Measurements from ENCODE around the gene USP10.

DNA sequence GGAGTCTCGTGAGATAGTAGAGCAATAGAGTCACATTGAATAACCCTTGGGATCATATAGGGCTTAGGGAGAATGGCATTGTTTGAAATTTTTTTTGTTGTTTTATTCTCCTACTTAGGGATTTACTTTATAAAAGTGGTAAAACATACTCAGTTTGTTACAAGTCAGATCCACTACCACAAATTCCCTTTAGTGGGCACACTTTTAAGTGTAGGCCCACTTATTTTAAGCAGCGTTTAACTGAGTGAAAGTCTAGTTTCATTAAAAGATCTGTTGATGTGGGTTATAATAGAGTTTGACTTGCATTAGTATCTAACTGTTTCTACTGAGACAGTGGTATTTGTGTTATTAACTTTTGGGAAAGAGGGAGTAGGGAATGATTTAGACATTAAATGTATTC, 49.3 kb downstream of the USP10 start:
- TF ChIP-seq POLR2AphosphoS5 (IDR thresholded peaks at IDR 0.05) (no peak), POLR2A (IDR thresholded peaks at IDR 0.05) (no peak), EP300 (IDR thresholded peaks at IDR 0.05) (no peak)
- TF ChIP-seq, protein P1, sequence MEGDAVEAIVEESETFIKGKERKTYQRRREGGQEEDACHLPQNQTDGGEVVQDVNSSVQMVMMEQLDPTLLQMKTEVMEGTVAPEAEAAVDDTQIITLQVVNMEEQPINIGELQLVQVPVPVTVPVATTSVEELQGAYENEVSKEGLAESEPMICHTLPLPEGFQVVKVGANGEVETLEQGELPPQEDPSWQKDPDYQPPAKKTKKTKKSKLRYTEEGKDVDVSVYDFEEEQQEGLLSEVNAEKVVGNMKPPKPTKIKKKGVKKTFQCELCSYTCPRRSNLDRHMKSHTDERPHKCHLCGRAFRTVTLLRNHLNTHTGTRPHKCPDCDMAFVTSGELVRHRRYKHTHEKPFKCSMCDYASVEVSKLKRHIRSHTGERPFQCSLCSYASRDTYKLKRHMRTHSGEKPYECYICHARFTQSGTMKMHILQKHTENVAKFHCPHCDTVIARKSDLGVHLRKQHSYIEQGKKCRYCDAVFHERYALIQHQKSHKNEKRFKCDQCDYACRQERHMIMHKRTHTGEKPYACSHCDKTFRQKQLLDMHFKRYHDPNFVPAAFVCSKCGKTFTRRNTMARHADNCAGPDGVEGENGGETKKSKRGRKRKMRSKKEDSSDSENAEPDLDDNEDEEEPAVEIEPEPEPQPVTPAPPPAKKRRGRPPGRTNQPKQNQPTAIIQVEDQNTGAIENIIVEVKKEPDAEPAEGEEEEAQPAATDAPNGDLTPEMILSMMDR (IDR thresholded peaks at IDR 0.05) = no peak

Data from sigmoid colon (tissue), 4 donors.